ENCODE data around the gene RABGAP1L.

RABGAP1L gene

GRCh38 chr1:174274452-174274851 lies 115.1 kb downstream of the RABGAP1L start (continued):
- TF ChIP-seq ZNF610 (tag by site-specific recombination; IDR thresholded peaks at IDR 0.05; ENCODE audit: borderline replicate concordance) (no peak), OSR2 (tag by site-specific recombination; IDR thresholded peaks at IDR 0.05) (no peak), SCRT1 (tag by site-specific recombination; IDR thresholded peaks at IDR 0.05; ENCODE audit: borderline replicate concordance) (peak; percentile 55; the same call in 1 of the 2 replicates), ZNF501 (tag by site-specific recombination; IDR thresholded peaks at IDR 0.05) (no peak), ZBTB7A (tag by site-specific recombination; IDR thresholded peaks at IDR 0.05; ENCODE audit: low read depth) (no peak), ZBTB48 (tag by site-specific recombination; IDR thresholded peaks at IDR 0.05) (no peak), ZNF184 (tag by site-specific recombination; IDR thresholded peaks at IDR 0.05) (no peak), ZNF560 (tag by site-specific recombination; IDR thresholded peaks at IDR 0.05; ENCODE audit: borderline replicate concordance) (no peak), ZNF2 (tag by site-specific recombination; IDR thresholded peaks at IDR 0.05) (no peak), SCRT2 (tag by site-specific recombination; IDR thresholded peaks at IDR 0.05) (peak; percentile 84)

GRCh38 chr1:174274884-174275283 lies 115.6 kb downstream of the RABGAP1L start:
- POLR2A ChIA-PET: no interaction called here
- H3K27ac ChIP-seq (ENCODE audit: extremely low read depth, low read depth, low read length): no peak overlapping the region

GRCh38 chr1:174276087-174276486 lies 116.8 kb downstream of the RABGAP1L start:
- Histone ChIP-seq H3K36me3 (ENCODE audit: control insufficient read depth in 2 of 2, insufficient read depth in 1 of 2, low read length in 2 of 2) (peaks cover 0 to 8% of the 10 kb centered on the region in 2 experiments; a peak in 2 of 3 replicates), H3K9me3 (ENCODE audit: control insufficient read depth, insufficient read depth, low read depth, low read length) (no peaks in the 10 kb centered on the region), H3K27ac (ENCODE audit: extremely low read depth, low read depth, low read length) (no peak overlapping the region), H3K4me1 (ENCODE audit: control insufficient read depth, insufficient read depth, low read length) (peaks cover 3% of the 10 kb centered on the region; the same call in 1 of the 2 replicates), H3K4me3 (ENCODE audit: low read depth, low read length) (no peak overlapping the region)
- TF ChIP-seq ZBTB26 (tag by site-specific recombination; optimal IDR thresholded peaks at IDR 0.05) (no peak), ZNF18 (tag by site-specific recombination; IDR thresholded peaks at IDR 0.05) (no peak), ZNF121 (tag by site-specific recombination; IDR thresholded peaks at IDR 0.05) (0 out of 2 replicates have a peak, but pooled peaks have one; percentile 11)
- POLR2A ChIA-PET: no interaction called here
- CTCF ChIA-PET: interaction anchor here (1.8 kb wide), 1 partner anchor 14 kb away, joined by 17 read pairs; no protein-coding TSS in a partner anchor

More at GRCh38 chr1:174274884-174275283, 115.6 kb downstream of the RABGAP1L start:
- TF ChIP-seq ZNF658 (tag by site-specific recombination; IDR thresholded peaks at IDR 0.05) (no peak), ZNF416 (tag by site-specific recombination; IDR thresholded peaks at IDR 0.05) (no peak), GLI2 (tag by site-specific recombination; IDR thresholded peaks at IDR 0.05; ENCODE audit: borderline replicate concordance, low read depth) (no peak), ZNF350 (tag by site-specific recombination; IDR thresholded peaks at IDR 0.05) (no peak), ZNF423 (tag by site-specific recombination; IDR thresholded peaks at IDR 0.05) (no peak)
- TF ChIP-seq, protein P1, sequence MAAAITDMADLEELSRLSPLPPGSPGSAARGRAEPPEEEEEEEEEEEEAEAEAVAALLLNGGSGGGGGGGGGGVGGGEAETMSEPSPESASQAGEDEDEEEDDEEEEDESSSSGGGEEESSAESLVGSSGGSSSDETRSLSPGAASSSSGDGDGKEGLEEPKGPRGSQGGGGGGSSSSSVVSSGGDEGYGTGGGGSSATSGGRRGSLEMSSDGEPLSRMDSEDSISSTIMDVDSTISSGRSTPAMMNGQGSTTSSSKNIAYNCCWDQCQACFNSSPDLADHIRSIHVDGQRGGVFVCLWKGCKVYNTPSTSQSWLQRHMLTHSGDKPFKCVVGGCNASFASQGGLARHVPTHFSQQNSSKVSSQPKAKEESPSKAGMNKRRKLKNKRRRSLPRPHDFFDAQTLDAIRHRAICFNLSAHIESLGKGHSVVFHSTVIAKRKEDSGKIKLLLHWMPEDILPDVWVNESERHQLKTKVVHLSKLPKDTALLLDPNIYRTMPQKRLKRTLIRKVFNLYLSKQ (tag by site-specific recombination; IDR thresholded peaks at IDR 0.05; ENCODE audit: borderline replicate concordance): no peak
- TF ChIP-seq, protein P2, sequence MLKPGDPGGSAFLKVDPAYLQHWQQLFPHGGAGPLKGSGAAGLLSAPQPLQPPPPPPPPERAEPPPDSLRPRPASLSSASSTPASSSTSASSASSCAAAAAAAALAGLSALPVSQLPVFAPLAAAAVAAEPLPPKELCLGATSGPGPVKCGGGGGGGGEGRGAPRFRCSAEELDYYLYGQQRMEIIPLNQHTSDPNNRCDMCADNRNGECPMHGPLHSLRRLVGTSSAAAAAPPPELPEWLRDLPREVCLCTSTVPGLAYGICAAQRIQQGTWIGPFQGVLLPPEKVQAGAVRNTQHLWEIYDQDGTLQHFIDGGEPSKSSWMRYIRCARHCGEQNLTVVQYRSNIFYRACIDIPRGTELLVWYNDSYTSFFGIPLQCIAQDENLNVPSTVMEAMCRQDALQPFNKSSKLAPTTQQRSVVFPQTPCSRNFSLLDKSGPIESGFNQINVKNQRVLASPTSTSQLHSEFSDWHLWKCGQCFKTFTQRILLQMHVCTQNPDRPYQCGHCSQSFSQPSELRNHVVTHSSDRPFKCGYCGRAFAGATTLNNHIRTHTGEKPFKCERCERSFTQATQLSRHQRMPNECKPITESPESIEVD (tag by site-specific recombination; IDR thresholded peaks at IDR 0.05): no peak
- TF ChIP-seq, protein P3, sequence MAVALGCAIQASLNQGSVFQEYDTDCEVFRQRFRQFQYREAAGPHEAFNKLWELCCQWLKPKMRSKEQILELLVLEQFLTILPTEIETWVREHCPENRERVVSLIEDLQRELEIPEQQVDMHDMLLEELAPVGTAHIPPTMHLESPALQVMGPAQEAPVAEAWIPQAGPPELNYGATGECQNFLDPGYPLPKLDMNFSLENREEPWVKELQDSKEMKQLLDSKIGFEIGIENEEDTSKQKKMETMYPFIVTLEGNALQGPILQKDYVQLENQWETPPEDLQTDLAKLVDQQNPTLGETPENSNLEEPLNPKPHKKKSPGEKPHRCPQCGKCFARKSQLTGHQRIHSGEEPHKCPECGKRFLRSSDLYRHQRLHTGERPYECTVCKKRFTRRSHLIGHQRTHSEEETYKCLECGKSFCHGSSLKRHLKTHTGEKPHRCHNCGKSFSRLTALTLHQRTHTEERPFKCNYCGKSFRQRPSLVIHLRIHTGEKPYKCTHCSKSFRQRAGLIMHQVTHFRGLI (tag by site-specific recombination; IDR thresholded peaks at IDR 0.05): no peak
- CTCF ChIA-PET: interaction anchor here (1.8 kb wide), 1 partner anchor 12 kb away, joined by 17 read pairs; no protein-coding TSS in a partner anchor
- peaks cover 3% of the 10 kb centered on the region; the same call in 1 of the 2 replicates for H3K4me1 ChIP-seq (ENCODE audit: control insufficient read depth, insufficient read depth, low read length)
- no peaks in the 10 kb centered on the region; a peak in 1 of 3 replicates for H3K36me3 ChIP-seq (ENCODE audit: control insufficient read depth in 2 of 2, insufficient read depth in 1 of 2, low read length in 2 of 2)
- H3K4me3 ChIP-seq (ENCODE audit: low read depth, low read length): no peak overlapping the region
- H3K9me3 ChIP-seq (ENCODE audit: control insufficient read depth, insufficient read depth, low read depth, low read length): no peaks in the 10 kb centered on the region

Data from HEK293 (cell line).